Smooth muscle cell (in vitro differentiated cells): ENCODE measurements around the gene NCK2. TPM values are rescaled to one million over a fixed set of nuclear protein-coding genes. Genes with fewer than 3 reads are reported as not detected.

ENCODE experiments used
- DNase-seq: peaks from one replicate; lab custom pipeline; 2025; ENCODE audit not compliant: unreplicated experiment; lab: John Stamatoyannopoulos, UW
- H2AFZ ChIP-seq: fragments of 200-600 bp; sonication (generic); 2 replicates; pipeline ENCODE4 v1.6.0; 2016; ENCODE audit warnings: antibody characterized with exemption, low read depth, mild to moderate bottlenecking
- H3F3A ChIP-seq: fragments of 200-600 bp; sonication (generic); 2 replicates; pipeline ENCODE4 v1.6.0; 2017; ENCODE audit warnings: antibody characterized with exemption, low read depth
- H3K27ac ChIP-seq: fragments of 200-600 bp; sonication (generic); 2 replicates; pipeline ENCODE4 v1.5.1; 2016; ENCODE audit warnings: low read depth, mild to moderate bottlenecking
- H3K27me3 ChIP-seq: fragments of 200-600 bp; sonication (generic); 2 replicates; pipeline ENCODE4 v1.6.1; 2016; ENCODE audit warnings: low read depth, mild to moderate bottlenecking
- H3K36me3 ChIP-seq: fragments of 200-600 bp; sonication (generic); 2 replicates; pipeline ENCODE4 v1.5.1; 2016; ENCODE audit warnings: low read depth
- H3K4me1 ChIP-seq: fragments of 200-600 bp; sonication (generic); 2 replicates; pipeline ENCODE4 v1.5.1; 2016; ENCODE audit warnings: low read depth
- H3K4me2 ChIP-seq: fragments of 200-600 bp; sonication (generic); 2 replicates; pipeline ENCODE4 v1.6.0; 2016; ENCODE audit warnings: mild to moderate bottlenecking
- H3K4me3 ChIP-seq: fragments of 200-600 bp; sonication (generic); 2 replicates; pipeline ENCODE4 v1.5.1; 2016; ENCODE audit warnings: mild to moderate bottlenecking
- H3K79me2 ChIP-seq: fragments of 200-600 bp; sonication (generic); 2 replicates; pipeline ENCODE4 v1.6.0; 2016; ENCODE audit warnings: low read depth, mild to moderate bottlenecking
- H3K9ac ChIP-seq: fragments of 200-600 bp; sonication (generic); 2 replicates; pipeline ENCODE4 v1.6.0; 2016; ENCODE audit warnings: low read depth
- H3K9me3 ChIP-seq: fragments of 200-600 bp; sonication (generic); replicated peaks from 2 replicates; pipeline ENCODE4 v1.5.1; 2016; ENCODE audit warnings: low read depth
- H4K20me1 ChIP-seq: fragments of 200-600 bp; sonication (generic); 2 replicates; pipeline ENCODE4 v1.6.0; 2016; ENCODE audit warnings: low read depth
- WGBS: methylation state at CpG from one replicate; pipeline ENCODE4 v1.1.7; 2016; ENCODE audit warnings: low lambda C conversion rate; 5-methylcytosine and 5-hydroxymethylcytosine counted together
- polyA plus RNA-seq: library from polyadenylated mRNA; unstranded; fragments of >200 nt; fragmentation: Nextera tagmentation; extraction: Ambion mirVana; gene quantifications from 2 replicates; pipeline ENCODE4 v1.2.1, GENCODE V29; 2016
- total RNA-seq: library from RNA; depleted of rRNA; stranded (reverse); fragments of >200 nt; gene quantifications from 2 replicates; pipeline ENCODE4 v1.2.3, GENCODE V29; 2014
- TF ChIP-seq, protein P1 (sequence below): fragments of 200-600 bp; sonication (generic); IDR thresholded peaks from 2 replicates; pipeline ENCODE4 v1.5.1; 2017; ENCODE audit warnings: borderline replicate concordance, mild to moderate bottlenecking, antibody characterized with exemption; ENCODE audit not compliant: insufficient read depth, poor library complexity, severe bottlenecking

Gene NCK2
- total RNA-seq, result 25.0 and 29.0 TPM in 2 replicates
- 44.8 and 50.5 TPM in 2 replicates for polyA plus RNA-seq

DNA sequence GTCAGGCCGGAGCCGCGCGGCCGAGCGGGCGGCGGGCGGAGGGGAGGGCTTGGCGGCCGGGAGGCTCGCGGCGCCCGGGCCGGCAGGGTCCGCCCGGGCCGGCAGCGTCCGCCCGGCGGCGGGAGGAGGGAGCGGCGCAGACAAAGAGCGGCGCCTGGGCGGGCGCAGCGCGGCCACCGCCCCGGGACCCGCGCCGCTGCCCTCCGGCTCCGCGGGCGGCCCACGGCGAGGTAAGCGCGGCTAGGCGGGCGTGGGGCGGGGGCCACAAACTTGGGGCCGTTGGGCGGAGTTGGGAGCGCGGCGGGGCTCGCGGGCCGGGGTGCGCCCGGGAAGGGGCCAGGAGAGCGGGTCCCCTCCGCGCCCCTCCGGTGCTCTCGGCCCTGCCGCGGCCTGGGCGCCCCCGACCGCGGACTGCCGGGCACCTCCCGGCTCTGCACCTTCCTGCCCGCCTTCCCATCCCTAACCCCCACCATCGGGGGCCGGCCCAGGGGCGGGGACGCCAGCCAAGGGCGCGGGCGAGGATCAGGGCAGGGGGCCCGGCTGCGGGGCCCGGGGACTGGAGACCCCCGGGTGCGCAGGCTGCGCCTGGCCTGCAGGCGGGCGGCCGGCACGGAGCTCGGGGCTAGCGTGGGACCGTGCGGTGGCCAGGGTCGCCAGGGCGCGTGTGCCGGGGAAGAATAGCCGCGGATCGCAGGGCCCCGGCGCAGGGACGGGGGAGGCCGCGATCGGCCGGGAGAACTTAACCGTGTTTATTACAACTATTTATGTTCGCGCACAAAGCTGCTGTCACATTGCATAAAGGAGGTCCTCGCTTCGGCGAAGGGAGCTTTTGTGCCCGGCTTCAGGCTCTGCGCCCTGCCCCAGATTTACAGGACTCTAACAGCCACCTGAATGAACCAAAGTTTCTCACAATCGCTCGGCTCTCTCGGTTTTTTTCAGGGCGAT is at the start of gene NCK2:
Gene NCK2, plus strand, starts transcription at position 4 of the 945 bp plus-strand sequence. CDS start 110,152 bp downstream, outside the sequence.
- Histone ChIP-seq H3K4me1 (peaks cover 3% of the 10 kb centered on the region), H3K36me3 (no peaks in the 10 kb centered on the region), H3K27me3 (no peaks in the 10 kb centered on the region), H4K20me1 (peaks cover 49% of the 10 kb centered on the region), H2AFZ (peak within 1 kb of the TSS; percentile 87), H3K4me3 (peak within 1 kb of the TSS; percentile 97), H3K9me3 (no peaks in the 10 kb centered on the region), H3K79me2 (peaks cover 52% of the 10 kb centered on the region), H3K27ac (peak within 1 kb of the TSS; percentile 79), H3K4me2 (peak within 1 kb of the TSS; percentile 92), H3F3A (peaks cover 4% of the 10 kb centered on the region), H3K9ac (peak within 1 kb of the TSS; percentile 81)
- WGBS, result 2% methylated on average over 35 of the region's 119 CpGs
- TF ChIP-seq, protein P1, sequence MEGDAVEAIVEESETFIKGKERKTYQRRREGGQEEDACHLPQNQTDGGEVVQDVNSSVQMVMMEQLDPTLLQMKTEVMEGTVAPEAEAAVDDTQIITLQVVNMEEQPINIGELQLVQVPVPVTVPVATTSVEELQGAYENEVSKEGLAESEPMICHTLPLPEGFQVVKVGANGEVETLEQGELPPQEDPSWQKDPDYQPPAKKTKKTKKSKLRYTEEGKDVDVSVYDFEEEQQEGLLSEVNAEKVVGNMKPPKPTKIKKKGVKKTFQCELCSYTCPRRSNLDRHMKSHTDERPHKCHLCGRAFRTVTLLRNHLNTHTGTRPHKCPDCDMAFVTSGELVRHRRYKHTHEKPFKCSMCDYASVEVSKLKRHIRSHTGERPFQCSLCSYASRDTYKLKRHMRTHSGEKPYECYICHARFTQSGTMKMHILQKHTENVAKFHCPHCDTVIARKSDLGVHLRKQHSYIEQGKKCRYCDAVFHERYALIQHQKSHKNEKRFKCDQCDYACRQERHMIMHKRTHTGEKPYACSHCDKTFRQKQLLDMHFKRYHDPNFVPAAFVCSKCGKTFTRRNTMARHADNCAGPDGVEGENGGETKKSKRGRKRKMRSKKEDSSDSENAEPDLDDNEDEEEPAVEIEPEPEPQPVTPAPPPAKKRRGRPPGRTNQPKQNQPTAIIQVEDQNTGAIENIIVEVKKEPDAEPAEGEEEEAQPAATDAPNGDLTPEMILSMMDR, result no peak
- DNase-seq, result peak; percentile 34

- Histone ChIP-seq H3K9ac (no peak overlapping the region), H3K36me3 (no peaks in the 10 kb centered on the region), H2AFZ (no peak overlapping the region), H3K79me2 (no peaks in the 10 kb centered on the region), H3K4me2 (no peak overlapping the region), H3K4me1 (no peaks in the 10 kb centered on the region), H3K4me3 (no peak overlapping the region), H3F3A (no peaks in the 10 kb centered on the region), H3K27me3 (no peaks in the 10 kb centered on the region), H4K20me1 (no peaks in the 10 kb centered on the region), H3K9me3 (no peaks in the 10 kb centered on the region), H3K27ac (no peak overlapping the region)
- 79% methylated on average over 10 of the region's 10 CpGs for WGBS
- DNase-seq, result no peak
- TF ChIP-seq, protein P1, result no peak
These were observed 46.8 kb upstream of the NCK2 start for GRCh38 chr2:105697781-105698449.

- Histone ChIP-seq H3K36me3 (no peaks in the 10 kb centered on the region), H2AFZ (no peak overlapping the region), H3K79me2 (no peaks in the 10 kb centered on the region), H3K9ac (no peak overlapping the region), H3K9me3 (no peaks in the 10 kb centered on the region), H4K20me1 (no peaks in the 10 kb centered on the region), H3K27ac (no peak overlapping the region), H3K4me2 (no peak overlapping the region), H3K4me3 (no peak overlapping the region), H3F3A (no peaks in the 10 kb centered on the region), H3K27me3 (peaks cover 2% of the 10 kb centered on the region), H3K4me1 (no peaks in the 10 kb centered on the region)
- no peak for DNase-seq
- 80% methylated on average over 2 of the region's 2 CpGs for WGBS
- TF ChIP-seq, protein P1, result no peak
These were observed 45.9 kb upstream of the NCK2 start for GRCh38 chr2:105698820-105699219.
